NCI-H510A treated with DMSO at 0.1 percent for 48 hours (cell line): ENCODE data around the gene ZNF280C.
"Not testable (repeated sequence)": the region's sequence is repeated elsewhere in the genome, so short reads cannot be mapped to it uniquely, and the experiment has no call there.

Experiments
- DNase-seq: peaks from one replicate; lab custom pipeline; 2025; lab: John Stamatoyannopoulos, UW

ZNF280C gene, protein sequence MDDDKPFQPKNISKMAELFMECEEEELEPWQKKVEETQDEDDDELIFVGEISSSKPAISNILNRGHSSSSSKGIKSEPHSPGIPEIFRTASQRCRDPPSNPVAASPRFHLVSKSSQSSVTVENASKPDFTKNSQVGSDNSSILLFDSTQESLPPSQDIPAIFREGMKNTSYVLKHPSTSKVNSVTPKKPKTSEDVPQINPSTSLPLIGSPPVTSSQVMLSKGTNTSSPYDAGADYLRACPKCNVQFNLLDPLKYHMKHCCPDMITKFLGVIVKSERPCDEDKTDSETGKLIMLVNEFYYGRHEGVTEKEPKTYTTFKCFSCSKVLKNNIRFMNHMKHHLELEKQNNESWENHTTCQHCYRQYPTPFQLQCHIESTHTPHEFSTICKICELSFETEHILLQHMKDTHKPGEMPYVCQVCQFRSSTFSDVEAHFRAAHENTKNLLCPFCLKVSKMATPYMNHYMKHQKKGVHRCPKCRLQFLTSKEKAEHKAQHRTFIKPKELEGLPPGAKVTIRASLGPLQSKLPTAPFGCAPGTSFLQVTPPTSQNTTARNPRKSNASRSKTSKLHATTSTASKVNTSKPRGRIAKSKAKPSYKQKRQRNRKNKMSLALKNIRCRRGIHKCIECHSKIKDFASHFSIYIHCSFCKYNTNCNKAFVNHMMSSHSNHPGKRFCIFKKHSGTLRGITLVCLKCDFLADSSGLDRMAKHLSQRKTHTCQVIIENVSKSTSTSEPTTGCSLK

DNA sequence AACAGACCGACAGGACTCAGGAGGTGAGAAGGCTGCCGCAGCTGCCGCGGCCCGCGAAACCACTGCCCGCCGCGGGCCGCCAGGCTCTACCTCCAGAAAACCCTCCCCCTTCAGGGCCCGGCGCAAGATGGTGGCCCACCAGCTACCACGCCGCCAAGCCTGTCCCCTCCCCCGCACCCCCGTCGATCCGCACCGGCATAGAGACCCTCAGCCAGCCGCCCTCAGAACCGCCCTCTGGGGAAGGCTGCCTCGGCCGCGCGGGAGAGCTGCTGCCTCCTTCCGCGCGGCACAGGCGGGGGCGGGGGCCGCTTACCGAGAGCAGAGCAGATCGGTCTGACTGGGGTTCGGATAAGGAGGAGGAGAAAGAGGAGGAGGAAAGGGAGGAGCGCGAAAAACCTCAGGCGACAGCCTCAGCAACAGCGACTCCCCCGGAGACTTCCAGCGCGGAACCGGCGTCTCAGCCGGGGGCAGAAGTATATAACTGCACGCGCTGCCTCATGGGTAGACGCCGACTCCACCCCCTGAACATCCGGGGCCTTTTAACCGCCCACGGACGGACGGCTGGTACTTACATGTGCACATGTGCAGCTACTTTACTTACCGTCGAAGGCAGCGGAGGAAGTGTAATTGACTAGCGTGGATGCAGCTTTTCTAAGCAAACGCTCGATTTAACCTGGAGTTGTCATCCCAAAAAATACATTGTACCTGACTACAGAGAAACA, at the start of gene ZNF280C:
TSS of gene ZNF280C (minus strand) at position 451 of the 722 bp plus-strand sequence. CDS start 8,450 bp downstream, outside the sequence.
- peak; percentile 88 for DNase-seq

DNA sequence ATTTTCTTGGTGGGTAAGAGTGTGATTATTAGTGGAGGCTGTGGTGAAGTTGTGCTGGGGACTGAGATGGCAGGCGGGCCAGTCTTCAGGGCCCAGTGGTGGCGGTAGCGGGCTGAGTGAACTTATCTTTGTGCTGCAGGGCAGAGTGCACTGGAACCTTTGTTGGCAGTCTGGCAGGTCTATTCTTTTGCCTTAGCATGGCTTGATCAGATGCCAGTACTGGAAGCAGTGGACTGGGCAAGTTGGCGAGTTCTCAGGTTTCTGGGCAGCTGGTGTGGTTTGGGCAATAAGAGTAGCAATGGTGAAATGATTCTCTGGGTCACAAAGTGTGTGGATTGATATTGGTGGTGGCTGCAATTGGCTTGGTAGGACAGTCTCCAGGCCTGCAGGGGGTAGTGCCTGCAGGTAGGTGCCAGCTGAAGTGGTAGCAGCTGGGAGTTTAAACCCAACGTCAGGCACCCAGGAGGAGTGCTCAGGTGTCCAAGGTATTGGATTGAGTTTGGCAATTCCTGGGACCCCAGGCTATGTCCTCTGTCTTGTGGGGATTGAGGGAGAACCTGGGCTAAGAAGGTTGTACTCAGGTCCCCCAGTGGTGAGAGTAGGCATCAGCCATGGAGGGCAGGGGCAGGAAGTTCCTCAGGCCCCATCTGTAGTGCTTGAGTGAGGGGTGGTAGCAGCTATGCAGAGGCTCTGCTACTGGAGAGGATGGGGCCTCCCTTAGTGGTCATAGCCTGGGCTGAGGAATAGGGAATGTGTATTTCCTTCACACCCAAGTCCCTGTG, 36.1 kb upstream of the ZNF280C start:
- no peak for DNase-seq

DNA sequence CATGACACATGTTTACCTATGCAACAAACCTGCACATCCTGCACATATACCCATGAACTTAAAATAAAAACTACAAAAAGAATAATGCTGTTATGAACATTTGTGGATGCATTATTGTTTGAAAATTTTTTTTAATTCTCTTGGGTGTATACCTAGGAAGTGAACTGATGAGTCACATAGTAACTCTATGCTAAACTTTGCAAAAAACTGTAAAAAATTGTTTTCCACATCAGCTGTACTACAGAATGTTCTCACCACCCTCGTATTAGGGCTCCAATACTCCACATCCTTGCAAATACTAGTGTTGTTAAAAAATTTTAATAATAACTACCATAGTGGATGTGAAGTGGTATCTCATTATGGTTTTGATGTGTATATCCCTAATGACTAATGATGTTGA, 33.3 kb upstream of the ZNF280C start:
- DNase-seq, result no peak

DNA sequence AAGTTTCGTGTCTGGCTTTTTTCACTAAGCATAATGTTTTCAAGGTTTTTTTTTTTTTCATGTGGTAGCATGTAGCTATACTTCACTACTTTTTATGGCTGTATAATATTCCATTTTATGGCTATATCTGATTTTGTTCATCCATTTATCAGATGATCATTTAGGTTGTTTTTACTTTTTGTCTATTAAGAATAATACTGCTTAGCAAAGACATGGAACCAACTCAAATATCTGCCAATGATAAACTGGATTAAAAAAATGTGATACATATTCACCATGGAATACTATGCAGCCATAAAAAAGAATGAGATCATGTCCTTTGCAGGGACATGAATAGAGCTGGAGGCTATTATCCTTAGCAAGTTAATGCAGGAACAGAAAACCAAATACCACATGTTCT, 32.7 kb upstream of the ZNF280C start:
- no peak for DNase-seq

DNA sequence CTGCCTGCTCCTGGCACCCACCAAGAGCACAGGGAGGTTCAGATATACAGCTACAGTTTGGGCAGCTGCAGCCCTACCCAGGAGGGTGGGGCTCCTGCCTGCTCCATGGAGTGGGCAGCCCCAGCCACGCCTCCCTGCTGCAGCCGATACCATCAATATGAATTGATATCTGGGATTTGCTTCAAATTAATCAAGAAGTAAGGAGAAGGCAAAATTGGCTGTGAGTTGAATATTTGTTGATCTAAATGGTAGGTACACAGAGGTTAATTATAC, 31.2 kb upstream of the ZNF280C start:
- DNase-seq, result no peak

DNA sequence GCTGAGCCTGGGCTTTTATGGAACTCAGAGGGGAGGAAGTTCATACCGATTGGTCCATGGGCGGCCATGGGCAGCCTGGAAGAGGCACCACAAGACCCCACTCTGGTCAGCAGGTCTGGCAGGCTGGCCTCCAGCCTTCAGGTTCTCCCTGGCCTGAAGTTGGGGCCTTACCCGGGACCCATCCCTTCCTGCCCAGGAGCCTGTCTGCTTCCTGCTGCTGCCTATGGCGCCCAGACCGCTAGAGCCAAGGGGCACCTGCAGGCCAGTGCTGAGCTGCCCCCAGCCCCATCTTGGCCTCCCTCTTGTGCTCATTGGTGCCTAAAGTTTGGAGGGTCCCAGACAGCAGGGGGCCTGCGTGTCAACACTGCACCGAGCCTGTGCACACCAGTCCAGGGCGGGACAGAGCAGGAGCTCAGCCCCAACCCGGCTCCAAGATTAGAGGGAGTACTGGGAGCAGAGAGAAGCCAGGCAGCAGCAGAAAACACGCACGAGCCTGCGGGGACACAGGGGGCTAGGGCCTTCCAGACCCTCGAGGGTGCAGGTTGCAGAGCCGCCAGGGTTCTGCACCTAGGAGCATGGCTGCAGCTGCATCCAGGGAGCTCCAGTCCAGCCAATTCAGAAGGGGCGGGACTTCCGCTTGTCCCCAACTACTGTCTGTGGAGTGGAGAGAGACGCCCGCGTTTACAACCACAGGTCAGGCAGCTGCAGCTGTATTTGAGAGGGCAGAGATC, 30.7 kb upstream of the ZNF280C start:
- peak; percentile 48 for DNase-seq

DNA sequence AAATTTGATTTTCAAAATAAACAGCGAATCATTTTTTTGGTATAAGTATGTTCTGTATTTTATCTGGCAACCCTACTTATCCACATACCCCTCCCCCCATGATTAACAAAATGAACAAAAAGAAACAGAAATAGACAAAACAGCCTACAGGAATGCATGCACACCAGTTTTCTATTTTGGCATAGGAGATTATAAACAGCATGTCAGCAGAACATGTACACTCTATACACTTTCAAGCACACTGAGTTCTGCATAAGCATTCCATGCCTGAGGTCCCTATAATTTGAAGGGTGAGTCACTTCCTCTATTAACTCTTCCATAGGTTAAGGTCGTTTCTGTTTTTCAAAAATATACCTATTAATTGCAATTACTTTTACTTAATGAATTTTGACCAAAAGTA, 28.0 kb upstream of the ZNF280C start:
- DNase-seq, result no peak

DNA sequence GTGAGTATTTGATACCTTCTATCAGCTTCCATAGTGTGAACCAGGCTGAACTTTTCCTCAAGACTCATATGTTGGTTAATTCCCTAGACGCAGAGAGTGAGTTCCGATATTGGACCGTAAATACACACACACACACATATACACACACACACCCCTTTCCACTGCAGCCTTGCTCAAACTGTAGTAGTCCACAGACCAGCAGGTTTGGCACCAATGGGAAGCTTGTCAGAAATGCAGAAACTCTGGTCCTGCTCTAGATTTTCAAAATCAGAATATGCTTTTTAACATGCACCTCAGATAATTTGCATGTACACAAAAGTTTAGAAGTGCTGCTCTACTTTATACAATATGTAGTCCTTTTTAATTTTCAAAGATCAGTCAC, 27.6 kb upstream of the ZNF280C start:
- DNase-seq, result no peak

DNA sequence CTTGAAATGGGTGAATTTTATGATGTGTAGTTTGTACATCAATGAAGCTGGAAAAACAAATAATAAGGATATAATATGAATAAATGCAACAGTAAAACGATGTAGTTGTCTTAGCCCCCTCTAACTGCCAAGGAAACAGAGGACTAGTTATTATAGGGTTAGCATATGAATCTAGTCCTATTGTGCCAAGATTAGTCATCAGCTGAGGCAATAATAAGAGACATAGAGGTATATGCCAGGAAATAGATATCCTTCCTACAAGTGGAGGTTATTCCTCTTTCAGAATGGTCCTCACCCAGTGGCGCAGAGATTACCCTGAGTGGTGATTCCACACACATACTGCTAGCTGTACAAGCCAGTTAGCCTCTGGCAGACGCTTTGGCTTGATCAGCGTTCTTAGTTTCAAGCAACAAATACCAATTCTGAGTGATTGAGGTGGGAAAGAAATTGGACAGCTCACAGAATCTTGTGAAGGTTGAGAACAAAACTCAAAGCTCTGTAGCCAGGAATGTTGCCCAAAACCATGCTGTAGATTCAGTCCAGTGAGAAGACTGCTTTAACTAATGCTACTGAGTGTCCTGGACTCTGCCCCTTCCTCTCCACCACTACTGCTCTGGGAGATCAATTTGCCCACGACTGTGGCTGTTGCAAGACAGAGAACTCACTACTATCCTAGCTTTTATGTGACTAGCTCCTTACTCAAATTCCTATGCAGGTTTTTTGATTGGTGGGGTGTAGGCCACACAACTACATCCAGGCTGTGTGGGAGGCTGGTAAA, 27.0 kb upstream of the ZNF280C start:
- DNase-seq, result no peak

DNA sequence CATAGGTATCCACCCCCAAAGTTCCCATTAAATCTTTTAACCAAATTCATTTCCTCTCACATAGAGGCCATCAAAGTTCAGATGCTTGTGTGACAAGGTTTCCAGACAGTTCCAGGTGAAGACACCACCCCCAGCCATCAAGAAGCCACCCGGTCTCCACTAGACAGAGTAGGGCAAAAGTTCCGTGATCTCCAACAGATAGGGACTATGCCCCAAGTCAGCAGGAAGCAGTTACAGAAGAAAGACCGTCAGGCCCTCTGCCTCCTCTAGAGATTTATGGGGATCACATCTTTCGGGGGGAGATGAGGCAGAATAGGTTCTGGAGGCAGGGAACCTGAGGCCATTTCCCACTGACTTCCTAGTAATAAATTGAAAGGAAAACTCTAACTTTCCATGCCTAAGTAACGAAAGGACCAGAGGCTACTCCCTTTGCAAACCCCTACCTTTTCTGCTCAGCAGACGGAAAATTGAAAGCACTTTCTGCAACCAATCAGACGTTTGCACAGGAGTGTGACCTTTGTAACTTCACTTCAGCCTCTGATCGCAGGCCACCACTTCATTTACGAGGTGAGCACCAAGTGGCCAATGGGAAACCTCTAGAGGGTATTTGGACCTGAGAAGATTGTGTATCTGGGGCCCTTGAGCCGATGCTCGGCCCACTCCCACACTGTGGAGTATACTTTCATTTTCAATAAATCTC, 18.5 kb upstream of the ZNF280C start:
- DNase-seq, result no peak

DNA sequence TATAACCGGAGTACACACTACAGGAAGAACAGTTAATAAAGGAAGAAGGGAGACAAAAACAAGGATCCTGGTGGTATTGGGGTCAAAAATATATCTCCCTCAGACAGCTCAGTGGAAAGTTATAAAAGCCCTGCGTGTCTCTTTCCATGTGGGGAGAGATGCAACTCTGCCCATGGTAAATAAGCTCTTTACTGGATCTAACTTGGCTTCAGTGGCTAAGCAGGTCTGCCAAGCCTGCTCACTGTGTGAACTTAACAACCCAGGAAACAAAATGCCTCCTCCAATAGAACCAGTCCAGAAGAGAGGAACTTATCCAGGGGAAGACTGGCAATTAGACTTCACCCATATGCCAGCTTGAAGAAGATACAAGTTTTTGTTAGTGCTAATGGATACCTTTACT, 17.0 kb upstream of the ZNF280C start:
- DNase-seq, result no peak

DNA sequence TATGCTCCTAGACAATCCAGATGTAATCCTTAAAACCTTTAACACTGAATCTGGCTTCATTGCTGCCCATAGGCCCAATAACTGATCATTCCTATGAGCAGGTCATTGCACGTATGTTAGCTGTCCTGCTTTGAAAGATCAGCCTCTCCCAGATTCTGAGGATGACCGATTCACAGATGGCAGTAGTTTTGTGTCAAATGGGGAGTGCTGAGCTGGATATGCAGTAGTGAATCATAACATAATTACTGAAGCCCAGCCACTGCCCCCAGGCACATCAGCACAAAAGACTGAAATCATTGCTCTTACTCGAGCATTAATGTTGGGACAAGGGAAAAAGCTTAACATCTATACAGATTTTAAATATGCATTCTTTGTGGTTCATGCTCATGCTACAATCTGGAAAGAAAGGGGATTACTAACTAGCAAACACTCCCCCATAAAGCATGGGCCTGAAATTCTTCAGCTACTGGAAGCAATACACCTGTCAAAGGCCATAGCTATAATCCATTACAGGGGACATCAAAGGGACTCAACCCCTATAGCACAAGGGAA, 16.4 kb upstream of the ZNF280C start:
- no peak for DNase-seq

DNA sequence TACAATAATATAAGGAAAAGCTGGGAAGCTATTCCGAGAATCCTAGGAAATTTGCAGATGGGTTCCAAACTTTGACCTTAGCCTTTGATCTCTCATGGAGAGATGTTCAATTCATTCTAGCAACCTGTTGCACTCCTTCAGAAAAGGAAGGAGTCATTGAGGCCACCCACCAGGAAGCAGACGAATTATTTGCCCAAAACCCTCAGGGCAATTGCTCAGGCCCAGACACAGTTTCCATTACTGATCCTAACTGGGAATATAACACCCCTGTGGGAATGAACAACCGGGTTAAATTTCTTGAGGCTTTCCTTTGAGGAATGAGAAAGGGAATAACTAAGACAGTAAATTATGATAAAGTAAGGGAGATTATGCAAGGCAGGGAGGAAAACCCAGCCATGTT, 13.5 kb upstream of the ZNF280C start:
- no peak for DNase-seq

DNA sequence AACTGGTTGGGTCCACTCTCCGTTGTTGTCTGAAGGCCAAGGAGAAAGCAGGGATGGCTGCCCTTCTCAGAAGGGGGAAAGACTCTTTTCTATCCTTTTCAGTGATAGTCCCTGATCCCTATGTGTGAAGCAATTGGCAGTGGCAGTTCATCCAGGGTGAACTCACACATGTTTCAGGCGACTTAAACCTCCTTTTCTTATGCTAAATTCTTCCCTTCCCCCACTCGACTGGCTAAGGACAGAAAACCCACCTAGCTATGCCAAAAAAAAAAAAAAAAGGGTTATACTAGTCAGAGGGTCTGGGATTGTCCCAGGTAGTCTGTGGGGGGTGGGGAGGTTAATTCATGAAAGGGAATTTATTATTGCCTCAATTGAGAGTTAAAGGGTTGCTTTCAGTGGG, 12.2 kb upstream of the ZNF280C start:
- no peak for DNase-seq

DNA sequence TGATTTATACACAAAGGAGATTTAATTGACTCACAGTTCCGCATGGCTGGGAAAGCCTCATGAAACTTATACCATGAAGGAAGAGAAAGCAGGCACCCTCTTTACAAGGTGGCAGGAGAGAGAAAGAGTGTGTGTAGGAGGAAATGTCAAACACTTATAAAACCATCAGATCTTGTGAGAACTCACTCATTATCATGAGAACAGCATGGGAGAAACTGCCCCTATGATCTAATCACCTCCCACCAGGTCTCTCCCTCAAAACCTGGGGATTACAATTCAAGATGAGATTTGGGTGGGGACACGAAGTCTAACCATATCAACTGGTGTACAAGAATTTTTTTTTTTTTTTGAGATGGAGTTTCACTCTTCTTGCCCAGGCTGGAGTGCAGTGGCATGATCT, 3.6 kb upstream of the ZNF280C start:
- DNase-seq, result not testable (repeated sequence)

DNA sequence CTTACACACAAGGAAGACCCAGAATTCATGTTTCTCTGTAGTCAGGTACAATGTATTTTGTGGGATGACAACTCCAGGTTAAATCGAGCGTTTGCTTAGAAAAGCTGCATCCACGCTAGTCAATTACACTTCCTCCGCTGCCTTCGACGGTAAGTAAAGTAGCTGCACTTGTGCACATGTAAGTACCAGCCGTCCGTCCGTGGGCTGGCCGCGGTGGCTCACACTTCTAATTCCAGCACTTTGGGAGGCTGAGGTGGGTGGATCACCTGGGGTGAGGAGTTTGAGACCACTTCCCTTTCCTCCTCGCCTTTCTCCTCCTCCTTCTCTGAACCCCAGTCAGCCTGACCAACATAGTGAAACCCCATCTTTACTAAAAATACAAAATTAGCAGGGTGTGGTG, 692 bp upstream of the ZNF280C start:
- not testable (repeated sequence) for DNase-seq

DNA sequence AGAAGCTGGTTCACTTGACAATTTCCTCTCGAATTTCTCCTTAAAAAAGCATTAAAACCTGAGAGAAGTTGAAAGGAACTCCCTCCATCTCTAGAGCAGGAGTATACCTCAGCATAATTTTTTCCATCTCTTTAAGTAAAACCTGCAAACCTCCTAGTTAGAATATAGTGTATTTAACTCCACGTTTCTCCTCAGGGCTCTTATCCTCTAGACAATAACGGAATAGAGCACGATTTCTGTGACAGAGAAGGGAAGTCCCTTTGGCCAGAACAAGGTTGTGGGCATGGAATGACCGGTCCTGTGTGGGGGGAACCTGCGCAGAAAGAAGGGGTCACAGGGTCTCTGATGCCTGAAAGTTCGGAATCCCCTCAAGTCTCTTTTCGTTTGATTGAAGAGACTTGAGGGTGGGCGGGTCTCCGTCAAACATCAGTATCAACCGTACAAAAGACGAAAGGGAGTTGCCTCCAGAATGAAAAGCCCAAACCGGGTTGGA, 697 bp downstream of the ZNF280C start:
- no peak for DNase-seq

DNA sequence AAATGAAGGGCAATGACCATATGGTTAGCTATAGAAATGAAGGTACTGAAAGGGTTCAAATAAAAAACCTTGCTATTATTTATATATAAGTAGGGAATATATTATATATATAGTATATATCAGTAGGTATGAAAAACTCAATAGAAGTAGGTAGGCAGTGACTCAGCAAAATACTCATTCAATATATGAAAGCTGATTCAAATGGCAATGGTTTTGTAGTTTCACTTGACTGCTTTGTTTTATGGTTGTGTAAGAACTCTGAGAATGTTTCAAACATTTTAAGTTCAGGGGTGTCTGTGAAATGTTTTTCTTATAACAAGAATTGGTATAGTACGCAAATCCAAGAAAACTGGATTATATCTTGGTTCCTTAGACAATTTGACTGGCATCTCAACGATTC, 4.1 kb downstream of the ZNF280C start:
- DNase-seq, result no peak

DNA sequence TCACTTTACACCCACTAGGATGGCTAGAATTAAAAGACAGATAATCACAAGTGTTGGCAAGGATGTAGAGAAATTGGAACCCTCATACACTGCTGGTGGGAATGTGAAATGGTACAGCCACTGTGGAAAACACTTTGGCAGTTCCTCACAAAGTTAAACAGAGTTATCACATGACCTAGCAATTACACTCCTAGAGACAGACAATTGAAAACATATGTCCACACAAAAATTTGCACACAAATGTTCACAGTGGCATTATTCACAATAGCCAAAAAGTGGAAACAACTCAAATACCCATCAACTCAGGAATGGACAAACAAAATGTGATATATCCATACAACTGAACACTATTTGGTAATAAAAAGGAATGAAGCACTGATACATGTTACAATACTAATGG, 5.7 kb downstream of the ZNF280C start:
- DNase-seq, result no peak

DNA sequence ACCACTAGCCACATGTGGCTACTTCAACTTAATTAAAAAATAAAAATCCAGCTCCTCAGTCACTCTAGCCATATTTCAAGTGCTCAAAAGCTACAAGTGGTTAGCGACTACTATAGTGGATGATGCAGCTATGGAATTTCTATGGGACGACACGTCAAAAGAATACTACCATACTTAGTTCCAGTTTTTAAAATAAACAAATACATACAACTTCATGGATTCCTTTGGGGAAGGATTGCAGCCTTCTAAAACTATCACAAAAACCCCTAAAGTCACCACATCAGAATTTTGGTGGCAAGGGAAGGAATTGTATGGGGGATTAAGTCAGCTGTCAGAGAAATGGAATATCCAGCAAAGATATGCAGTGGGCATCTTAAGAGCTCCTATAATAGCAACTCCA, 6.5 kb downstream of the ZNF280C start:
- DNase-seq, result no peak
